Limb (tissue), 2 donors: Measurements from ENCODE around the gene KAT5.
A peak's percentile ranks its signal among the peaks of the same experiment; 100 is the strongest.
"Not testable (repeated sequence)": the region's sequence is repeated elsewhere in the genome, so short reads cannot be mapped to it uniquely, and the experiment has no call there.

ENCODE experiments used
- DNase-seq, 2 donors: peaks; one replicate each; pipeline ENCODE4 v3.0.0-alpha.2; 2016; ENCODE audit errors: extremely low spot score in 2 of 2

Gene KAT5

GRCh38 chr11:65709661-65710060 is 2.4 kb upstream of the KAT5 start:
- DNase-seq, result no peak

GRCh38 chr11:65710421-65710820 is 1.6 kb upstream of the KAT5 start:
- DNase-seq, result no peak

- DNase-seq, result no peak
Measured at GRCh38 chr11:65712633-65713076, 603 bp downstream of the KAT5 start.

GRCh38 chr11:65713212-65713969 is 1.3 kb downstream of the KAT5 start:
- no peak for DNase-seq

- no peak for DNase-seq
Measured at GRCh38 chr11:65714433-65714832, 2.4 kb downstream of the KAT5 start.

- DNase-seq, result no peak
Measured at GRCh38 chr11:65716302-65716701, 4.2 kb downstream of the KAT5 start.

- no peak for DNase-seq
Measured at GRCh38 chr11:65716774-65717405, 4.8 kb downstream of the KAT5 start.

GRCh38 chr11:65717906-65718305 is 5.9 kb downstream of the KAT5 start:
- DNase-seq, result no peak

GRCh38 chr11:65718531-65718930 is 6.5 kb downstream of the KAT5 start:
- no peak for DNase-seq

- DNase-seq, result no peak
Measured at GRCh38 chr11:65718964-65719492, 7.0 kb downstream of the KAT5 start.

- DNase-seq, result no peak
Measured at GRCh38 chr11:65719871-65720210, 7.8 kb downstream of the KAT5 start.

GRCh38 chr11:65720211-65720934 is 8.3 kb downstream of the KAT5 start, which contains the start of gene RNASEH2C:
TSS of gene RNASEH2C (minus strand) at chr11:65720798. CDS start at chr11:65720758, 40 bp downstream.
- DNase-seq, result peak; percentile 86 to 92

GRCh38 chr11:65722261-65722660 is 10.2 kb downstream of the KAT5 start:
- DNase-seq, result no peak

GRCh38 chr11:65726660-65727059 is 14.6 kb downstream of the KAT5 start:
- DNase-seq, result no peak

- DNase-seq, result no peak
Measured at GRCh38 chr11:65727865-65728264, 15.8 kb downstream of the KAT5 start.

- no peak for DNase-seq
Measured at GRCh38 chr11:65730461-65730860, 18.4 kb downstream of the KAT5 start.

- not testable (repeated sequence) for DNase-seq
Measured at GRCh38 chr11:65735111-65735510, 23.1 kb downstream of the KAT5 start.

- no peak for DNase-seq
Measured at GRCh38 chr11:65736810-65737209, 24.8 kb downstream of the KAT5 start.

GRCh38 chr11:65739022-65739421 is 27.0 kb downstream of the KAT5 start:
- DNase-seq, result no peak

- DNase-seq, result no peak
Measured at GRCh38 chr11:65741185-65741584, 29.1 kb downstream of the KAT5 start.

GRCh38 chr11:65742353-65742752 is 30.3 kb downstream of the KAT5 start:
- DNase-seq, result no peak

- no peak for DNase-seq
Measured at GRCh38 chr11:65743681-65744025, 31.6 kb downstream of the KAT5 start.
